ENCODE data around the gene GNAT2. TPM values are rescaled to one million over a fixed set of nuclear protein-coding genes. Genes with fewer than 3 reads are reported as not detected.

GNAT2 gene
- total and polyA plus RNA-seq, 2 donors (not counting 1 experiment from before 2014, with no cell fraction given), result 0.17 to 0.22 TPM

DNA sequence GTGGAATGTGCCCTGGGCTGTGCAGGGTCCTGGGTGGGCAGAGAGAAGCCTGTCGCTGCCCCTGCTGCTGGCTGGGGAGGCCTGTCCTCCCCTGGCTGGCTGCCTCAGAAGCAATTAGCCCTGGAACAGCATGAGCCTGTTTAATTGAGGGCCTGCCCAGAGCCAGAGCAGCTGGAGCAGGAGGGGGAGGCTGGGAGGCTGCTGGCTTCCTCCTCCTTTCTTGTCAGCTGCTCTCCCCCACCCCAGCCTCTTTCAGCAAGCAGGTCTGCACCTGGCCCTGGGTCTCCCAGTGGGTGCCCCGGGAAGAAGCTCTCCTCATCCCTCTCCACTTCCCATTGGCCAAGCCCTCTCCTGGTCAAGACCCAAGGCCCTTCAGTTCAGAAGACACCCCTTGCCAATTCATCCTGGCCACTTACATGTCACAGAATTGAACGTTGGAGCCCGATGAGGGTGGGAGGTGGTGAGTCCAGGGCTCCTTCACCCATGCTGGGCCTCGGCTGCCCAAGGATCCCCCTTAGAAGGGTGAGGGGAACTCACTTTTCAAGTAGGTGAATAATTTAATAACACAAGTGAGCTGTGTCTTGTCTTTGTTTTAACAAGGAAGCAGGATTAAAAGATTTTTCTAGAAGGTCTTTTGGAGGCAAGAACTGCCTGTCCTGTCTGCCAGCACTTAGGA lies 13.4 kb upstream of the GNAT2 start:
- Histone ChIP-seq H3K4me1 (ENCODE audit: control insufficient read depth, extremely low read depth, insufficient read depth, low read length) (peaks cover 10% of the 10 kb centered on the region), H2AFZ (ENCODE audit: low read length) (no peak overlapping the region)
- TF ChIP-seq, protein P1, sequence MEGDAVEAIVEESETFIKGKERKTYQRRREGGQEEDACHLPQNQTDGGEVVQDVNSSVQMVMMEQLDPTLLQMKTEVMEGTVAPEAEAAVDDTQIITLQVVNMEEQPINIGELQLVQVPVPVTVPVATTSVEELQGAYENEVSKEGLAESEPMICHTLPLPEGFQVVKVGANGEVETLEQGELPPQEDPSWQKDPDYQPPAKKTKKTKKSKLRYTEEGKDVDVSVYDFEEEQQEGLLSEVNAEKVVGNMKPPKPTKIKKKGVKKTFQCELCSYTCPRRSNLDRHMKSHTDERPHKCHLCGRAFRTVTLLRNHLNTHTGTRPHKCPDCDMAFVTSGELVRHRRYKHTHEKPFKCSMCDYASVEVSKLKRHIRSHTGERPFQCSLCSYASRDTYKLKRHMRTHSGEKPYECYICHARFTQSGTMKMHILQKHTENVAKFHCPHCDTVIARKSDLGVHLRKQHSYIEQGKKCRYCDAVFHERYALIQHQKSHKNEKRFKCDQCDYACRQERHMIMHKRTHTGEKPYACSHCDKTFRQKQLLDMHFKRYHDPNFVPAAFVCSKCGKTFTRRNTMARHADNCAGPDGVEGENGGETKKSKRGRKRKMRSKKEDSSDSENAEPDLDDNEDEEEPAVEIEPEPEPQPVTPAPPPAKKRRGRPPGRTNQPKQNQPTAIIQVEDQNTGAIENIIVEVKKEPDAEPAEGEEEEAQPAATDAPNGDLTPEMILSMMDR (conservative IDR thresholded peaks at IDR 0.05 in 1 of 2, IDR thresholded peaks at IDR 0.05 in 1 of 2; ENCODE audit: low read depth in 1 of 2, low read length in 2 of 2), result no peak
- TF ChIP-seq EZH2 (IDR thresholded peaks at IDR 0.05; ENCODE audit: low read length, missing control alignments), result no peak

DNA sequence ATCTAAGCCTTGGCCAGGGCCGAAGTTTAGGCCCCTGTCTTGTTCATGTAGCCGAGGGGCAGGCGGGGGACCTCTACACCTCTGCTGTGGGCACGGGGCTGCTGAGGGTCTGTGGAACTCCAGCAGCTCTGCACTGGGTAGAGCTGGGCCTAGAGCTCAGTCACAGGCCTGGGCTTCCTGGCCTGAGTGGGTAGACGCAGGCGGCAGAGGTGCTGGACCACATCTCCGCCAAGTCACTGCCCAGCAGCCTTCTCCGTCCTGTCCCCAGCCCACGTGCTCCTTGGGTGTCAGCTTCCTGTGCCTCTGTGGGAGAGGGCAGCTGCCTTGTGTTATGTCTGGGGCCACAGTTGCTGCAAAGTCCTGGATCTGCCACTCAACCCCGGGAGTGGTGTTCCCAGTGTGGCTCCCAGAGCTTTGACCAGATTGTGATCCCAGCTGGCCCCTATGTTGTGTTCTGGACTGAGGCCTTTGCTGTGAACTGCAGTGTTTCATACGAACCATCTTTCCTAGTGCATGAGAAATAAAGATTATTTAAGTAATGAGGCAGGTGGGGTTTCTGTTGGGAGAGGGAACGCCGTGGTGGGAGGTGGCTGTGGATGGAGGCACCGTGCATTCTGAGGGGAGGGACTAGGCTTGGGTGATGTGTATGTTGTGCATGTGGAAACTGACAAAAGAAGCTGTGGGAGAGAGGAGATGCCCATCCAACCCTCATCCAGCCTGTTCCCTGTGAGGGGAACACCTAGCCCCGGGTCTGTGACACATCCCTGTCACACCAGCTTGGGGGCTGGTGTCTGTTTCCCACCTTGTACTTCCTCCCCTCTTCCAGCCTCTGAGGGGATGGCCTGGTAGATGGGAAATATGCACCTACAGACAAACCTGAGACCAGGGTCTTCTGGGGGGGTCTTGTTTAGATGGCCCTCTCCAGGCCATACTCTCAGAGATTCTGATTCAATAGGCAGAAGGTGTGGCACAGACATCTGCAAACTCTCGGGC lies 12.4 kb upstream of the GNAT2 start:
- Histone ChIP-seq H3K36me3 (ENCODE audit: control insufficient read depth, insufficient read depth, low read length) (peaks cover 31% of the 10 kb centered on the region), H3K4me3 (replicated peaks in 1 of 4; ENCODE audit: control extremely low read depth in 1 of 4, insufficient read depth in 1 of 4, low read depth in 3 of 4, low read length in 4 of 4) (no peak overlapping the region), H3K4me1 (ENCODE audit: control insufficient read depth, extremely low read depth, insufficient read depth, low read length) (peaks cover 10% of the 10 kb centered on the region), H2AFZ (ENCODE audit: low read length) (no peak overlapping the region), H4K20me1 (ENCODE audit: control insufficient read depth, extremely low read depth, insufficient read depth, low read length) (no peaks in the 10 kb centered on the region), H3K79me2 (ENCODE audit: control insufficient read depth, insufficient read depth, low read length) (no peaks in the 10 kb centered on the region), H3K9ac (ENCODE audit: insufficient read depth, low read length) (no peak overlapping the region), H3K27ac (ENCODE audit: insufficient read depth, low read length) (no peak overlapping the region), H3K4me2 (ENCODE audit: extremely low read depth, insufficient read depth, low read length) (no peak overlapping the region), H3K27me3 (ENCODE audit: control insufficient read depth, insufficient read depth, low read length) (no peaks in the 10 kb centered on the region), H3K9me3 (ENCODE audit: control insufficient read depth, insufficient read depth, low read depth, low read length) (no peaks in the 10 kb centered on the region)
- DNase-seq (ENCODE audit: low read depth in 2 of 2), result no peak
- no peak for TF ChIP-seq EZH2 (IDR thresholded peaks at IDR 0.05; ENCODE audit: low read length, missing control alignments)
- TF ChIP-seq, protein P1 (conservative IDR thresholded peaks at IDR 0.05 in 1 of 2, IDR thresholded peaks at IDR 0.05 in 1 of 2; ENCODE audit: low read depth in 1 of 2, low read length in 2 of 2), result no peak

More for the DNA sequence above, 13.4 kb upstream of the GNAT2 start:
- no peak overlapping the region for H3K9ac ChIP-seq (ENCODE audit: insufficient read depth, low read length)
- no peaks in the 10 kb centered on the region for H3K9me3 ChIP-seq (ENCODE audit: control insufficient read depth, insufficient read depth, low read depth, low read length)
- no peaks in the 10 kb centered on the region for H3K79me2 ChIP-seq (ENCODE audit: control insufficient read depth, insufficient read depth, low read length)
- H3K4me3 ChIP-seq (replicated peaks in 1 of 4; ENCODE audit: control extremely low read depth in 1 of 4, insufficient read depth in 1 of 4, low read depth in 3 of 4, low read length in 4 of 4), result no peak overlapping the region
- H4K20me1 ChIP-seq (ENCODE audit: control insufficient read depth, extremely low read depth, insufficient read depth, low read length), result no peaks in the 10 kb centered on the region
- peaks cover 29% of the 10 kb centered on the region for H3K36me3 ChIP-seq (ENCODE audit: control insufficient read depth, insufficient read depth, low read length)
- H3K4me2 ChIP-seq (ENCODE audit: extremely low read depth, insufficient read depth, low read length), result no peak overlapping the region
- DNase-seq (ENCODE audit: low read depth in 2 of 2), result no peak
- no peak overlapping the region for H3K27ac ChIP-seq (ENCODE audit: insufficient read depth, low read length)
- no peaks in the 10 kb centered on the region for H3K27me3 ChIP-seq (ENCODE audit: control insufficient read depth, insufficient read depth, low read length)

DNA sequence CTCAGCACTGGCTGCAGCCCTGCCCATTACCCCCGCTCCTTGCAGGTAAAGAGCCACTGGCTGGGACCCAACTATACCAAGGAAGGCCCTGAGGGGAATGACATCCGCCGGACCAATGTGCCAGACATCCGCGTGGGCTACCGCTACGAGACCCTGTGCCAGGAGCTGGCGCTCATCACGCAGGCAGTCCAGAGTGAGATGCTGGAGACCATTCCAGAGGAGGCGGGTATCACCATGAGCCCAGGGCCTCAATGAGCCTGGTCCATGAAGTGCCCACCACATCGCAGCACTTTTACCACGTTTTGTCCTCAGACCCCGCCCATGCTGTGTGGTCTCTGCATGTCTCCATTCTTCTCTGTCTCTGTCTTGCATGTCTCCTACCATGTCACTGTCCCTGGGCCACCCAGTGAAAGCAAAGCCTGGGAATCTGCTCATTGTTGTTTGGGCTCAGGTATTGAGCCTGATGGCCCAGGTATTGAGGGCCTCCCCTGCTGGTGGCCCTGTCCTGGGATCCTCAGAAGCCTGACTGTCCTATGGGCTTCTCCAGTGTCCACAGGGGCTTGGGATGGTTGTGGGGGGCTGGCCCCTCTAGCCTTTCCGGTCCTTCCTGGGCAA lies 11.6 kb upstream of the GNAT2 start:
- Histone ChIP-seq H3K4me1 (ENCODE audit: control insufficient read depth, extremely low read depth, insufficient read depth, low read length) (peaks cover 2% of the 10 kb centered on the region), H3K36me3 (ENCODE audit: control insufficient read depth, insufficient read depth, low read length) (peaks cover 33% of the 10 kb centered on the region), H3K27me3 (ENCODE audit: control insufficient read depth, insufficient read depth, low read length) (no peaks in the 10 kb centered on the region), H3K79me2 (ENCODE audit: control insufficient read depth, insufficient read depth, low read length) (no peaks in the 10 kb centered on the region), H3K4me2 (ENCODE audit: extremely low read depth, insufficient read depth, low read length) (no peak overlapping the region), H4K20me1 (ENCODE audit: control insufficient read depth, extremely low read depth, insufficient read depth, low read length) (no peaks in the 10 kb centered on the region), H3K9ac (ENCODE audit: insufficient read depth, low read length) (no peak overlapping the region), H3K9me3 (ENCODE audit: control insufficient read depth, insufficient read depth, low read depth, low read length) (no peaks in the 10 kb centered on the region), H2AFZ (ENCODE audit: low read length) (no peak overlapping the region), H3K27ac (ENCODE audit: insufficient read depth, low read length) (no peak overlapping the region), H3K4me3 (replicated peaks in 1 of 4; ENCODE audit: control extremely low read depth in 1 of 4, insufficient read depth in 1 of 4, low read depth in 3 of 4, low read length in 4 of 4) (no peak overlapping the region)
- TF ChIP-seq EZH2 (IDR thresholded peaks at IDR 0.05; ENCODE audit: low read length, missing control alignments), result no peak
- TF ChIP-seq, protein P1 (conservative IDR thresholded peaks at IDR 0.05 in 1 of 2, IDR thresholded peaks at IDR 0.05 in 1 of 2; ENCODE audit: low read depth in 1 of 2, low read length in 2 of 2), result no peak
- DNase-seq (ENCODE audit: low read depth in 2 of 2), result no peak
